ENCODE results near the gene CDIPT. TPM values are rescaled to one million over a fixed set of nuclear protein-coding genes. Genes with fewer than 3 reads are reported as not detected.

The CDIPT gene
- total RNA-seq, 2 experiments from 2014 or later, result 43.5 to 52.4 TPM

DNA sequence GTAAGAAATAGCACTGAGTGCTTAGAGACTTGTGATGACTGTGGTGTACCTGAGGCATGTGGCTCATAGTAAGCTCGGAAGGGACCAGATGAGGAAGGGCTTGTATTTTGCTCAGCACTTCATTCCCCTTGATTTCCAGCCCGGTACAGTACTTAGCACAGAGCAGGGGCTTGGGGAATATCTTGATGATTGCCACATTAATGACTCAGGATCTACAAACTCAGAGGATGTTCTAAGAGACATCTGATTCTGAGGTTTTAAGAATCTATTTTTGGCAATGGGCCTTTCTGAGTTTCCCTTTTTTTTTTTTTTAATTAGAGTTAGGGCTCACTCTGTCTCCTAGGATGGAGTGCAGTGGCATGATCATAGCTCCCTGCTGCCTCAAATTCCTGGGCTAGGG lies 46.4 kb upstream of the CDIPT start:
- no peaks in the 10 kb centered on the region for H3K9me3 ChIP-seq (ENCODE audit: low read length)
- intact Hi-C loops (cut with micrococcal nuclease; ENCODE audit: unreplicated experiment), result no loop called here
- ChIA-PET CTCF (ENCODE audit: unreplicated experiment) (interaction anchor here (1.0 kb wide), 1 partner anchor 9 kb away, joined by 4 read pairs; the partner anchor contains the start of gene ASPHD1), POLR2A (interaction anchor here (0.5 to 0.6 kb wide), 3 partner anchors 42 to 1770 kb away, joined by 3 to 4 read pairs (median 3); no protein-coding TSS in a partner anchor)
- H3K36me3 ChIP-seq (ENCODE audit: insufficient read depth, low read length), result no peaks in the 10 kb centered on the region
- no peaks in the 10 kb centered on the region for H3K4me1 ChIP-seq (ENCODE audit: insufficient read depth, low read length, poor library complexity, severe bottlenecking)
- BruUV-seq (replicated peaks), result no TSS peak
- H3K9me2 ChIP-seq (ENCODE audit: insufficient read depth, low read length), result no peaks in the 10 kb centered on the region
- no peaks in the 10 kb centered on the region for H3K79me2 ChIP-seq (ENCODE audit: insufficient read depth, low read depth, low read length)
- no peak for TF ChIP-seq CTCF (conservative IDR thresholded peaks at IDR 0.05; ENCODE audit: low read length)
- no peak for TF ChIP-seq EZH2phosphoT487 (IDR thresholded peaks at IDR 0.05; ENCODE audit: borderline replicate concordance, low read depth, low read length)
- no peak overlapping the region for H2AFZ ChIP-seq (ENCODE audit: low read length)
- no peak overlapping the region for H3K4me3 ChIP-seq (ENCODE audit: low read depth, low read length, poor library complexity, severe bottlenecking)
- no peak overlapping the region for H3K27ac ChIP-seq (ENCODE audit: low read depth, low read length, poor library complexity, severe bottlenecking)
- no peak for DNase-seq (ENCODE audit: low spot score)
- no peak overlapping the region for H3K4me2 ChIP-seq (ENCODE audit: low read length)
- no peaks in the 10 kb centered on the region for H4K20me1 ChIP-seq (ENCODE audit: insufficient read depth, low read length)

DNA sequence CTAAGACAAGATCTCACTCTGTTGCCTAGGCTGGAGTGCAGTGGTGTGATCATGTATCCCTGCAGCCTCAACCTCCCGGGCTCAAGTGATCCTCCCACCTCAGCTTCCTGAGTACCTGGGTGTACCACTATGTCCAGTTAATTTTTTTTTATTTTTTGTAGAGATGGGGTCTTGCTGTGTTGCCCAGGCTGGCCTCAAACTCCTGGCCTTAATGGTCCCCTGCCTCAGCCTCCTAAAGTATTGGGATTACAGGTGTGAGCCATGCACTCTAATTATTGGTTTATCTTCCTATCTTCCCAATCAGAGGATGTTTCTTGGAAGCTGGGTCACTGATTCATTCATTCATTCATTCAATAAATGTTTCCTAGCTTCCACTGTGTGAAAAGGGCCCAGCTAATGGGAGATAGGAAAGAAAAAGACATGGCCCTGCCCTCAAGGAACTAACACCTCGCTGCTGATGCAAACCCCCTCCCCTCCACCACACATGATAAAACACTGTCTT lies 45.7 kb upstream of the CDIPT start:
- BruUV-seq (replicated peaks), result no TSS peak
- CTCF ChIA-PET (ENCODE audit: unreplicated experiment), result interaction anchor here (1.0 kb wide), 1 partner anchor 8 kb away, joined by 4 read pairs; the partner anchor contains the start of gene ASPHD1
- H3K36me3 ChIP-seq (ENCODE audit: insufficient read depth, low read length), result no peaks in the 10 kb centered on the region
- no peaks in the 10 kb centered on the region for H3K79me2 ChIP-seq (ENCODE audit: insufficient read depth, low read depth, low read length)
- no peak overlapping the region for H3K4me2 ChIP-seq (ENCODE audit: low read length)
- H3K9me3 ChIP-seq (ENCODE audit: low read length), result no peaks in the 10 kb centered on the region
- POLR2A ChIA-PET, result interaction anchor here (0.6 kb wide), 1 partner anchor 1769 kb away, joined by 3 read pairs; no protein-coding TSS in a partner anchor
- no peak overlapping the region for H3K4me3 ChIP-seq (ENCODE audit: low read depth, low read length, poor library complexity, severe bottlenecking)
- H3K27ac ChIP-seq (ENCODE audit: low read depth, low read length, poor library complexity, severe bottlenecking), result no peak overlapping the region
- no peaks in the 10 kb centered on the region for H3K4me1 ChIP-seq (ENCODE audit: insufficient read depth, low read length, poor library complexity, severe bottlenecking)
- no peaks in the 10 kb centered on the region for H3K9me2 ChIP-seq (ENCODE audit: insufficient read depth, low read length)
- H2AFZ ChIP-seq (ENCODE audit: low read length), result no peak overlapping the region
- intact Hi-C loops (cut with micrococcal nuclease; ENCODE audit: unreplicated experiment), result no loop called here
- TF ChIP-seq EZH2phosphoT487 (IDR thresholded peaks at IDR 0.05; ENCODE audit: borderline replicate concordance, low read depth, low read length) (no peak), CTCF (conservative IDR thresholded peaks at IDR 0.05; ENCODE audit: low read length) (no peak)
- no peak for DNase-seq (ENCODE audit: low spot score)
- H4K20me1 ChIP-seq (ENCODE audit: insufficient read depth, low read length), result no peaks in the 10 kb centered on the region

DNA sequence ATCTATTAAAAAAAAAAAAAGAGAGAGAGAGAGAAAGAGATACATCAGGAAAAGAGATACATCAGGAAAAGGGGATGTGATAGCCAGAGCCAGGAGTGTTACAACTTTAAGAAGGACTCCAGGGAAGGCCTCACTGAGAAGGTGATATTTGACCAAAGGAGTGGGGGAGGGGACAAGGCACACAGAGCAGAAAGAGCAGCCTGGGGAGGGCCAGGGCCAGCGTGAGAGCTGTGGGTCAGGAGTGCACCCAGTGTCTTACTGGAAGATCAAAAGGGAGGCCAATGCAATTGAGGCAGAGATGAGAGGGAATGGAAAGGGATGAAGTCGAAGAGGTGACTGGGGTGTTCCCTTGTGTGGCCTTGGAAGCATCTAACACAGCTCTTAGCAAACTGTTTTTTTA lies 44.9 kb upstream of the CDIPT start:
- no peaks in the 10 kb centered on the region for H3K79me2 ChIP-seq (ENCODE audit: insufficient read depth, low read depth, low read length)
- no peaks in the 10 kb centered on the region for H3K36me3 ChIP-seq (ENCODE audit: insufficient read depth, low read length)
- no peak overlapping the region for H3K27ac ChIP-seq (ENCODE audit: low read depth, low read length, poor library complexity, severe bottlenecking)
- no peak overlapping the region for H2AFZ ChIP-seq (ENCODE audit: low read length)
- intact Hi-C loops (cut with micrococcal nuclease; ENCODE audit: unreplicated experiment), result no loop called here
- no peaks in the 10 kb centered on the region for H3K4me1 ChIP-seq (ENCODE audit: insufficient read depth, low read length, poor library complexity, severe bottlenecking)
- no peaks in the 10 kb centered on the region for H3K9me2 ChIP-seq (ENCODE audit: insufficient read depth, low read length)
- H3K4me2 ChIP-seq (ENCODE audit: low read length), result no peak overlapping the region
- no peaks in the 10 kb centered on the region for H3K9me3 ChIP-seq (ENCODE audit: low read length)
- H4K20me1 ChIP-seq (ENCODE audit: insufficient read depth, low read length), result no peaks in the 10 kb centered on the region
- BruUV-seq (replicated peaks), result no TSS peak
- no peak overlapping the region for H3K4me3 ChIP-seq (ENCODE audit: low read depth, low read length, poor library complexity, severe bottlenecking)
- TF ChIP-seq CTCF (conservative IDR thresholded peaks at IDR 0.05; ENCODE audit: low read length) (no peak), EZH2phosphoT487 (IDR thresholded peaks at IDR 0.05; ENCODE audit: borderline replicate concordance, low read depth, low read length) (no peak)
- DNase-seq (ENCODE audit: low spot score), result no peak
- POLR2A ChIA-PET, result no interaction called here
- CTCF ChIA-PET (ENCODE audit: unreplicated experiment), result no interaction called here
